Spleen (tissue), 7 donors: ENCODE results near the gene HOXB6.

Experiments used
- CTCF ChIP-seq, 11 experiments: fragments of 200-600 bp in 7 of 11; fragments of 450-650 bp in 4 of 11; sonication (generic) in 4 of 11; IDR thresholded peaks in 8 of 11; conservative IDR thresholded peaks in 3 of 11; 1 replicate in 7 of 11; 2 replicates in 4 of 11; pipeline versions ENCODE4 v1.4.0 to v1.8.0; 2016 to 2021; ENCODE audit warnings: antibody characterized with exemption in 11 of 11, inconsistent platforms in 4 of 11, mild to moderate bottlenecking in 1 of 11
- POLR2A ChIP-seq, 3 donors: fragments of 450-650 bp; IDR thresholded peaks; one replicate each; pipeline ENCODE4 v1.5.1; 2017; ENCODE audit warnings: antibody characterized with exemption in 3 of 3, mild to moderate bottlenecking in 1 of 3
- POLR2AphosphoS5 ChIP-seq, 3 donors: sonication (generic); formaldehyde crosslinking; IDR thresholded peaks; one replicate each; pipeline ENCODE4 v1.5.1; 2017; ENCODE audit warnings: antibody characterized with exemption in 3 of 3
- donor health status: DM: no; HTN: no; CAD: no; lungs with moderate emphysema.
- donor health status: DM: no; HTN: no; CAD: no.
- donor health status: DM: no; HTN: no; CAD: no.

DNA sequence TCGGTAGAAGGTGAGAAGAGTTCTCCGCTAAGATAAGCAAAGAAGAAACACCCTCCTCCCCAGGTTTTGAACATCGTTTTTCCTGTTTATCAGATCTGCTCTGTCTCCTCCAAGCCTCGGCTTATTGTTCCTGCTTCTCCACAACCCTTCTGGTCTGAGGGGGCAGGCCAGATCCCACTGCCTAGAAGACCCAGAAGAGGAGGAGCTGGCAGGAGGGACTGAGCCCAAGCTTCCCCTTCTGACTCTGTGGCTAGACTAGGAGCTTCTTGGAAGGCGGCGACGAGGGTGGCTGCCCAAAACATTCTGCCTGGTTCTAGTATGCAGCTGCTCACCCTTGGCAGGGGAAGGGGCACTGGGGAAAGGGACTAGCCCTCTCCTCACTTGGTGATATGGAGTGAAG is 6.0 kb downstream of the HOXB6 start:
- TF ChIP-seq CTCF (IDR thresholded peaks at IDR 0.05 in 8 of 11, conservative IDR thresholded peaks at IDR 0.05 in 3 of 11) (no peak), POLR2A (IDR thresholded peaks at IDR 0.05) (no peak), POLR2AphosphoS5 (IDR thresholded peaks at IDR 0.05) (no peak)
